GM08714 (cell line): ENCODE data around the gene RIPOR3.
"Not testable (repeated sequence)": the region's sequence is repeated elsewhere in the genome, so short reads cannot be mapped to it uniquely, and the experiment has no call there.

Source experiments
- H3K4me3 ChIP-seq: fragments of 200-500 bp; sonication (Bioruptor generic); 2 replicates; pipeline ENCODE4 v1.5.1; 2014; ENCODE audit warnings: mild to moderate bottlenecking, low read length, inconsistent platforms
- ZNF274 ChIP-seq: IDR thresholded peaks from 2 replicates; pipeline ENCODE4 v1.6.1; 2012; ENCODE audit warnings: mild to moderate bottlenecking, low read depth, low read length

The RIPOR3 gene

DNA sequence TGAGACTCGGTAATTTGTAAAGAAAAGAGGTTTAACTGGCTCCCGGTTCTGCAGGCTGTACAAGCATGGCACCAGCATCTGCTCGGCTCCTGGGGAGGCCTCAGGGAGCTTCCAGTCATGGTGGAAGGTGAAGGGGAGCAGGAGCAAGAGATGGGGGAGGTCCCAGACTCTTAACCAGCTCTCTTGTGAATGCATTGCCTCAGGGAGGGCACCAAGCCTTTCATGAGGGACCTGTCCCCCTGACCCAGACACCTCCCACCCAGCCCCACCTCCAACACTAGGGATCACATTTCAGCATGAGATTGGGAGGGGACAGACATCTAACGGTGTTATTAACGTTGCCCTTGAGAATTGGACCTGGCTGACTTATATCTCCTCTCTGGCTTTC is 112.6 kb downstream of the RIPOR3 start:
- no peak for TF ChIP-seq ZNF274
- no peak overlapping the region for H3K4me3 ChIP-seq

DNA sequence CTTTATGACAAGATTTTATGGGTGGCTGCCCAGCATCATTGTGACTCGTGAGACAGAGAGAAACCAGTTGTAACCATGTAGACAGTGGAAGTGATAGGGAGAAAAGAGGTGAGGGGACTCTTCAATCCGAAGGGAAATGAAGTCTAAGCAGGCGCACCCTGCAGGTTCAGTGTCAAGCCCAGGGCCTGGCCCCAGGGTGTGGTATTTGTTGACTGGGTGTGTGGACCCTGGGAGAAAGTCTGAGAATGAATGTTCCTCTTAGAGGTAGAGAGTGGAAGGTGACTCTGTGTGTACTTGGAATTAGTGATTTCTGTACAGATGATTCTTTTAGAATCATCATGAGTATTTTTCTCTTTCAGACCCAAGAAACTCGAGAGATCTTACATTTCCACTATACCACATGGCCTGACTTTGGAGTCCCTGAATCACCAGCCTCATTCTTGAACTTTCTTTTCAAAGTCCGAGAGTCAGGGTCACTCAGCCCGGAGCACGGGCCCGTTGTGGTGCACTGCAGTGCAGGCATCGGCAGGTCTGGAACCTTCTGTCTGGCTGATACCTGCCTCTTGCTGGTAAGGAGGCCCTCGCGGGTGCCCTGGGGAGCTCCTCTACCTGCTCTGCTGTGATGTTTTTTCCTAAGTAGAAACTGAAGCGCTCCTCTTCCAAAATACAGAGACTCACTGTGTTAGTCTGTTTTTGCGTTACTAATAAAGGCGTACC is 113.1 kb downstream of the RIPOR3 start:
- no peak for TF ChIP-seq ZNF274
- no peak overlapping the region for H3K4me3 ChIP-seq

DNA sequence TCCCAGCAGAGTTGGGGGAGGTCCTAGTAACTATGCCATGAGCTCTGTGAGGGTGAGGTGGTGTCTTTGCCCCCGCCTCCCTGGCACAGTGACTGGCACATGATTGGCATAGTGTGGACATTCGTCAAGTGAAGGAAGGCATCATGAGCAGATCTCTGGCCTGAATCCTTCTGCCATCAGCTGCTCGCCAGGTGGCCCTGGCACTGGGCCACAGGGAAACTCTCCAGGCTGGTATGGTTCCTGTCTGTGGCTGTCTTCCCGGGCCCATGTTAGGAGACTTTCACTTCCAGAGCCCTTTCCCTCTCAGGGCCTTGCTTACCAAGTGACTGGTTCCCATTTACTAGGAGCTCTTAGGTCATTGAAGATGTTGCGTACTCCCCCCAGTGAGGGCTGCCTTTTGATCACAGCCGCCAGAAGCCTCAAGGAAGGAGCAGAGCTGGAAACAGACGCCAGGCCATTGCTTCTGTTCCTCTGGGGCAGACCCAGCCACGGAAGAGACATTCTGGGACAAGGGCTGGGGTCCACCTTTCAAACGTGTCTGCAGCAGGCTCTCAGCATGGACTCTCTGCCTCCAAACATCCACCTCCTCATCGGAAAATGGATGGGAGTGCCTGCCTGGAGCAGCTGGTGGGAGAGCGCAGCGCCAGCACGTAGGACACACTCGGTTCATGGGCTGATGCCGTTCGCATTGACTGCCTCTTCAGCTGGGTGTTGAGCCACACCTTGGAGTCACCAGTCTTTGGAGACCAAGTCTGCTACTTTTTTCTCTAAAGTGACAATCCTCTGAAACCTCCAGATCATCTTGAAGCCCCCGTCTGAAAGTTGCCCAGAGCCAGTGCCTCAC is 113.9 kb downstream of the RIPOR3 start:
- TF ChIP-seq ZNF274, result no peak
- no peak overlapping the region for H3K4me3 ChIP-seq

DNA sequence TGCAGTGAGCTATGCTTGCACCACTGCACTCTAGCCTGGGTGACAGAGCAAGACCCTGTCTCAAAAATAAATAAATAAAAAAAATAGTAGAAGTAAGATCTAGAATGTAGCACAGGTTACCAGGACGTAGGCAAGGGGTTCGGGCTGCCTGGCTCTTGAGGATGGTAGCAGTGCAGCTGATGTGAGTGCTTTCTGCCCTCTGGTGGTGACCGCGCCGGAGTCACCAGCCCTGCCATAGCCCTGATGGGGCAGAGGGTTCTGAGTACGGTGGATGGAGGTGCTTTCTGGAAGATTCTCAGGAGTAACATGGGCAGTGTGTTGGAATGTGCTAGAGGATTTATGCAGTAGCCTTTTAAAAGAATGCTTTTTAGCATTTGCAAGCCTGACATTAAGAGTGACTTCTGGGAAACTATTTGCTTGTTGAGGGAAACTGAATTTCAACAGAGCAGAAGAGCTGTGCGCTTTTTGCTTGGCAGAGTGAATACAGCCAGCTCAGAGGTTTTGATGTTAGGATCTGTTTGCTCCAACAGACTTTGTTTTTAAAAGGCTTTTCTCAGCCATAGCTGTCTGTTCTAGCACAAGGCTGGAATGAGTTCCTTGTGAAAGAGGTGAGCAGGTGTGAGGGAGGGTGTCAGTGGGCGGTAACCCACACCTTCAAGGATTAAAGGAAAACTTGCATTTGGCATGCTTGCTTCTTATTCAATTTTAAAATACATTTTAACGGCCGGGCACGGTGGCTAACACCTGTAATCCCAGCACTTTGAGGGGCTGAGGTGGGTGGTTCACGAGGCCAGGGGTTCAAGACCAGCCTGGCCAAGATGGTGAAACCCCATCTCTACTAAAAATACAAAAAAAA is 115.2 kb downstream of the RIPOR3 start:
- TF ChIP-seq ZNF274, result no peak
- no peak overlapping the region for H3K4me3 ChIP-seq

DNA sequence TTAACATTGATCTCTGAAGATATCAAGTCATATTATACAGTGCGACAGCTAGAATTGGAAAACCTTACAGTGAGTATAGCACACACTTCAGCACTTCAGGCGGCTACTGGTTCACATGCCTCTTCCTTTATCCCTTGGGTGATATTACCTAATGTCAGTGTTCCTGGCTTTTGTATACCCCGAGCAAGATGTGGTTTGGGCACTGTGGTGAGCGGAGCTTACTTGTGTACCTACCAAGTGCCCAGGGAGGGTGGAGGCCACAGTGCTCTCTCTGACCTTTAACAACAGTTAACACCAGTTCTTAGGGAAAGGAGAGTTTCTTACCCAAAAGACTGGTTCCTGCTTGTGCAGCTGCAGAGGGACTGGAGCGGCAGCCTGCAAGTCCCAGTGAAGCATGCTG is 116.8 kb downstream of the RIPOR3 start:
- no peak for TF ChIP-seq ZNF274
- no peak overlapping the region for H3K4me3 ChIP-seq

DNA sequence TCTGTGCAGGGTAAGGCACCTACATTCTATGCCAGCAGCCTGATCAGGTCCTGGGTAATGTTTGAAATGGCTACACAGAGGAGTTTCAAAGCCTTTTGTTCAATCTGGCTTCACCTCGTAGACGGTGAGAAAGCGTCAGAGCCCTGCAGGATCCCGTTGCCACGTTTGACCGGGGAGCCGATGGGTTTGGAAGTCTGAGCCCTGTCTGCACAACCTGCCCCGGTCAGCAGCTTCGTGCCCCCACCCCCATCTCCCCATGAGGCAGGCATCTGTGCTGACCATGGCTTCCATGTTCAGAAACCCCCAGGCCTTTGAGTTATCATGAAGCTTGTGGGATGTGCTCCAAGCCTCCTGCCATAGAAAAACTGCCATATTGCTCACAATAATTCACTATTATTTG is 117.2 kb downstream of the RIPOR3 start:
- no peak overlapping the region for H3K4me3 ChIP-seq
- TF ChIP-seq ZNF274, result no peak

DNA sequence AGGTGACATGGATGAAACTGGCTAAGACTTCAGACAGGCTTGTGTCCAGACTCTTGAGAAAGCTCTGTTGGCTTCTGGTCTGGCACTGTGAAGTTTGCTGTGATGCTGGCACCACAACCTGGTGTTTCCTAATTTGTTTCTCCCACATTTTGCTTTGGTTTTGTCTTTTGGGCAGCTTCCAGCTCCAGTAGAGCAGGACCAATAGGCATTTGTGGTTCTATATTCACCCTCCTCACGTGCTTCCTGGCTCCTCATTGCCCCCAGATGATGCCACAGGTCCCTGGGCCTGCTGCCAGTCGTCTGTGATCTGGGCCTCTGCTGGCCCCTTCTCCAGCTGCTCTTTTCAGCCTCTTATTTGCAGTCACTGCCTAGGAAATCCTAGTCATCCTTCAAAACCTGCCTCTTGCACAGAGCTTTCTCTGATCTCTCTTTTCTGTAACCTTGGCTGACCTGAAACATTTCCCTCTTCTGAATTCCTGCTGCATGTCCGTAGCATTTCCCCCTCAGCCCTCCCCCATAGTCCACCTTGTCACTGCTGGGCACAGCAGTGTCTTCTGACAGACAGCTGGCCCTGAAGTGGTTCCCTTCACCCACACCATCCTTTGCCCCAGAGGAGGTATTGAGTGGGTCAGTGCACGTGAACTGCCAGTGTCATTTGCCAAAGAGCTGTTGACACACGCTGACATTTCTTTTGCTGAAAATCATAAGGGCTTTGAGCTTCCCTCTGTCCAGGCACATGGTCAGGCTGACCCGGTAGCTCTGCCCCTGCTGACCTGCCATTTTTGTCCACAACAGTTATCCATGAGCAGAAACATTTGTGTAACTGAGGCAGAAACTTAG is 118.2 kb downstream of the RIPOR3 start:
- no peak overlapping the region for H3K4me3 ChIP-seq
- TF ChIP-seq ZNF274, result no peak

DNA sequence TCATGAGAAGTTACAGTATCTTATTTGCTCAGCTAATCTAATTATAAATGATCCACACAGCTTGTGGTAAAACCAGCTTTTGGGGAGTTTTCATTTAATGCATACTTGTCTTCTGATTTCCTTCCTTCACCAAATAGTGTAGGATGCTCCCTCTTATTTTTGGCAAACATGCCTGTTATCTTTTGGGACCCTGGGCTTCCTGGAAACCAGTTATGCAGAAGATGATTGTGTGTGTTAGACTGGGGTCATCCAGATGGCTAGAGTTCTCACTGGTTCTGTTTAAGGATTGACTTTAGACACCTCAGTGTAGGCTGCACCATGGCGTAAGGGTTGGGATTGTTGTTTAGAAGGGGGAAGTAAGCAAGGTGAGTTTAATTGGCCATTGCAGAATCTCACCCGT is 119.9 kb downstream of the RIPOR3 start:
- H3K4me3 ChIP-seq, result no peak overlapping the region
- no peak for TF ChIP-seq ZNF274

DNA sequence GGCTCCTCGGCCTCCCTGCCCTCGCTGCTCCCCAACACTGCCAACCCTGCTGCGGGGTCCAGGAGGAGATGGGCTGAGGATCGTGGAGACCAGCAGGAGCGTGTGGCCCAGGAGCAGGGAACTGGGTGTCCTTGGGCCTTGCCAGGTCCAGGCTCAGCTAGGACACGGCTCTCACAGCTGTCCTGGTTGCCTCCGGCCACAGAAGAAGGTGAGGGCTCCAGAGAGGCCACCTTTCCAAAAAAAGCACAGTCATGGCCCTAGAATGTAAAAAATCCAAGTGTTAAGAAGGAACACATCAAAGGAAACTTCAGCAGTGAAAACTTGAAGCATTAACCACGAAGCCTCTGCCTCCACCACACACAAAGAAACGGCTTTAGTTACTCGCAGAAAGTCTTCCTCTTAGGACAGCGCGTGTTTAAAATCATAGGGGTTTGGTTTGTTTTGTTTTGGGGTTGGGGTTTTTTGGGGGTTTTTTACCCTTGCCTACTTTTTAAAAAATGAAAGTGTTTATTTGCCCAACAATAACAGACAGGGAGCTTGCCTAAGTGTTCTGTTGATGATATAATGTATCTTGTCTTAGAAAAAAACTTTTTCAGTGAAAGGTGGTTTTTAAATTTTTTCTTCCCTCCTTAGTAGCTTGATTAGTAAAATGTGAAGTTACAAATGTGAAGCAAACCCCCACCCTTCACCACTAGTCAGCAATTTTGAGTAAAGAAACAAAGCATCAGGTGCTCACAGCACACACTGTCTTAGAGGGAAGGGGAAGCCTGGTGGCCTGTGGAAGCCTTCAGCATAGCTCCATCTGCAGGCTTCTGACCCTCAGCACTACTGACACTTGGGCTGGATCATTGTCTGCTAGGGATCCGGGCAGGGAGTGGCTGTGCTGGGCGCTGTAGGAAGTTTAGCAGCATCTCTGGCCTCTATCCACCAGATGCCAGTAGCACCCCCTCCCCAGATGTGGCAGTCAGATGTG is 121.2 kb downstream of the RIPOR3 start:
- no peak overlapping the region for H3K4me3 ChIP-seq
- TF ChIP-seq ZNF274, result no peak

DNA sequence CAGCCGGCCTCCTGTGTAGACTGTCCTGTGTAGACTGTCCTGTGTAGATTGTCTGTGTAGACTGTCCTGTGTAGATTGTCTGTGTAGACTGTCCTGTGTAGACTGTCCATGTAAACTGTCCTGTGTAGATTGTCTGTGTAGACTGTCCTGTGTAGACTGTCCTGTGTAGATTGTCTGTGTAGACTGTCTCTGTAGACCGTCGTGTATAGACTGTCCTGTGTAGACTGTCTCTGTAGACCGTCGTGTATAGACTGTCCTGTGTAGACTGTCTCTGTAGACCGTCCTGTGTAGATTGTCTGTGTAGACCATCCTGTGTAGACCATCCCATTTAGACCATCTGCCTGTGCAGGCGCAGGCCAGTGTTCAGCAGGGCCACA is 121.9 kb downstream of the RIPOR3 start:
- not testable (repeated sequence) for H3K4me3 ChIP-seq

DNA sequence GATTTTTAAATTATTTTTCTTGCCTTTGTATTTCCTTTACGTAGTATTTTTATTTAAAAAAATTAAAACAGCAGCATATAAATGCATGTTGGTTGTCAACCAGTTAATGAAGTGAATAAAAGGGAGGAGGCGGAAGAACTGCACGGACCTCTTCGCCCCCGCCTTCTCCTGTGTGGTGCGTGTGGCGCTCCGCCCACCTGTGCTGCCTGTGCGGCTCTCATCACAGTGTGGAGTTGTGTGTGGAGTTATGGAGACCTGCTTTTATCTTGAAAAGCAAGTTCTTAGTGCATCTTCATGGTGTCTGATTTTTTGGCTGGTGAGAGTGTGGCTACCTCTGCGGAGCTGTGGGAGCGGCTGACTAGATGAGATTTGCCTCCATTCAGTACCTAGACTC is 122.8 kb downstream of the RIPOR3 start:
- no peak for TF ChIP-seq ZNF274

DNA sequence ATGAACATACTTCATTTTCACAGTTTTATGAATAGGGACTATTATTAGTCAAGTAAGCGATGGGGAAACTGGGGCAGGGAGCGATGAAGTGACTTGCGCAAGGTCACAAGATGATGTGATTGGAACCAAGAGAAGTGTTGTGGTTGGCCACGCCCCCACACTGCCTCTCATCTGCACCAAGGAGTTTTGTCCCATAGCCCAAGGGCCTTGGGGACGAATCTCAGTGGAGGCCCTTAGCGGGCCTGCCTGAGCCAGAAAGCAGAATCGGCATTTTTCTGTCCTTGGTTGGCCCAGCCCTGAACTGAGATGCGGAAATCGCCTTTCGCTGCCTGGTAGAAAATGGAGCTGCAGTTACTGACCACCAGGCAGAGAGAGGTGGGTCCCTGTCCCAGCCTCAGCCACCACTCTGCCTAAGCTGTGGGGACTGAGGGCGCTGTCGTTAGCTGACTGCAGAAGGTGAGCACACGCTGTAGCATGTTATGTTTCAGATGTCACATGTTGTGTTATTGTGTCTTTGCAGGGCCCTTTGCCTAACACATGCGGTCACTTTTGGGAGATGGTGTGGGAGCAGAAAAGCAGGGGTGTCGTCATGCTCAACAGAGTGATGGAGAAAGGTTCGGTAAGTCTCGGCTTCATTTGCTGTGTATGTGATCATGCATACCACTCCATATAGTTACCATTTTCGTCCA is 123.3 kb downstream of the RIPOR3 start:
- no peak for TF ChIP-seq ZNF274

More for the DNA sequence above, 122.8 kb downstream of the RIPOR3 start:
- no peak overlapping the region for H3K4me3 ChIP-seq

More for the DNA sequence above, 123.3 kb downstream of the RIPOR3 start:
- H3K4me3 ChIP-seq, result no peak overlapping the region
